ENCODE measurements around the gene KCNF1.

DNA sequence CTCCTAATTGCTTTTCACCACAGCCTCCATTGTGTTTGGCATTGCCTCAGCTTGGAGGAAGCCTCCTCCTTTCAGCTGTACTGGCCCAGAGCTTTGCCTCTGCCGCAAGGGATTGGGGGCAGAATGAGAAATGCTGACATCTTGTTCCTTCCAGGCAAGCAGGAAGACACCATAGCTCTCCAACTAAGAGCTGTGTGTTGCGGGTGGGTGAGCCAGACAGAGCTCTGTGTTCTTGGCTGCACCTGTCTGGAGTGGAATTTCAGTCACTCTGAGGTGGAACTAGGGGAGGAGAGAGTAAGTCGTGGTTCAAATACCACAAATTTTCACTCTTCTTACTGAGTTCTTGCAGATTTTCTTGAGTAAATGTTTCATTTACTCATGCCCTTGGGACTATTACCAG lies 36.6 kb upstream of the KCNF1 start:
- TF ChIP-seq, protein P1, sequence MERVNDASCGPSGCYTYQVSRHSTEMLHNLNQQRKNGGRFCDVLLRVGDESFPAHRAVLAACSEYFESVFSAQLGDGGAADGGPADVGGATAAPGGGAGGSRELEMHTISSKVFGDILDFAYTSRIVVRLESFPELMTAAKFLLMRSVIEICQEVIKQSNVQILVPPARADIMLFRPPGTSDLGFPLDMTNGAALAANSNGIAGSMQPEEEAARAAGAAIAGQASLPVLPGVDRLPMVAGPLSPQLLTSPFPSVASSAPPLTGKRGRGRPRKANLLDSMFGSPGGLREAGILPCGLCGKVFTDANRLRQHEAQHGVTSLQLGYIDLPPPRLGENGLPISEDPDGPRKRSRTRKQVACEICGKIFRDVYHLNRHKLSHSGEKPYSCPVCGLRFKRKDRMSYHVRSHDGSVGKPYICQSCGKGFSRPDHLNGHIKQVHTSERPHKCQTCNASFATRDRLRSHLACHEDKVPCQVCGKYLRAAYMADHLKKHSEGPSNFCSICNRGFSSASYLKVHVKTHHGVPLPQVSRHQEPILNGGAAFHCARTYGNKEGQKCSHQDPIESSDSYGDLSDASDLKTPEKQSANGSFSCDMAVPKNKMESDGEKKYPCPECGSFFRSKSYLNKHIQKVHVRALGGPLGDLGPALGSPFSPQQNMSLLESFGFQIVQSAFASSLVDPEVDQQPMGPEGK (CRISPR knock-in tag; IDR thresholded peaks at IDR 0.05; ENCODE audit: borderline replicate concordance), result no peak
- no peak for TF ChIP-seq ISL1 (CRISPR knock-in tag; IDR thresholded peaks at IDR 0.05)
- TF ChIP-seq TCF4 (CRISPR knock-in tag; IDR thresholded peaks at IDR 0.05; ENCODE audit: borderline replicate concordance), result no peak
- TF ChIP-seq ARNTL (CRISPR knock-in tag; IDR thresholded peaks at IDR 0.05; ENCODE audit: borderline replicate concordance, low read depth), result no peak
- TF ChIP-seq, protein P2, sequence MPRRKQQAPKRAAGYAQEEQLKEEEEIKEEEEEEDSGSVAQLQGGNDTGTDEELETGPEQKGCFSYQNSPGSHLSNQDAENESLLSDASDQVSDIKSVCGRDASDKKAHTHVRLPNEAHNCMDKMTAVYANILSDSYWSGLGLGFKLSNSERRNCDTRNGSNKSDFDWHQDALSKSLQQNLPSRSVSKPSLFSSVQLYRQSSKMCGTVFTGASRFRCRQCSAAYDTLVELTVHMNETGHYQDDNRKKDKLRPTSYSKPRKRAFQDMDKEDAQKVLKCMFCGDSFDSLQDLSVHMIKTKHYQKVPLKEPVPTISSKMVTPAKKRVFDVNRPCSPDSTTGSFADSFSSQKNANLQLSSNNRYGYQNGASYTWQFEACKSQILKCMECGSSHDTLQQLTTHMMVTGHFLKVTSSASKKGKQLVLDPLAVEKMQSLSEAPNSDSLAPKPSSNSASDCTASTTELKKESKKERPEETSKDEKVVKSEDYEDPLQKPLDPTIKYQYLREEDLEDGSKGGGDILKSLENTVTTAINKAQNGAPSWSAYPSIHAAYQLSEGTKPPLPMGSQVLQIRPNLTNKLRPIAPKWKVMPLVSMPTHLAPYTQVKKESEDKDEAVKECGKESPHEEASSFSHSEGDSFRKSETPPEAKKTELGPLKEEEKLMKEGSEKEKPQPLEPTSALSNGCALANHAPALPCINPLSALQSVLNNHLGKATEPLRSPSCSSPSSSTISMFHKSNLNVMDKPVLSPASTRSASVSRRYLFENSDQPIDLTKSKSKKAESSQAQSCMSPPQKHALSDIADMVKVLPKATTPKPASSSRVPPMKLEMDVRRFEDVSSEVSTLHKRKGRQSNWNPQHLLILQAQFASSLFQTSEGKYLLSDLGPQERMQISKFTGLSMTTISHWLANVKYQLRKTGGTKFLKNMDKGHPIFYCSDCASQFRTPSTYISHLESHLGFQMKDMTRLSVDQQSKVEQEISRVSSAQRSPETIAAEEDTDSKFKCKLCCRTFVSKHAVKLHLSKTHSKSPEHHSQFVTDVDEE (CRISPR knock-in tag; IDR thresholded peaks at IDR 0.05), result no peak
- TF ChIP-seq ESRRG (CRISPR knock-in tag; IDR thresholded peaks at IDR 0.05), result no peak

All from SK-N-SH treated with all-trans-retinoic acid at 6 μM for 48 hours (cell line).